Gastroesophageal sphincter (tissue), 4 donors: ENCODE measurements around the gene NELL1. TPM values are rescaled to one million over a fixed set of nuclear protein-coding genes. Genes with fewer than 3 reads are reported as not detected.

Experiments used
- ATAC-seq: fragments of 150-250 bp; one replicate; pipeline ENCODE4 v1.9.1; 2016; ENCODE audit warnings: mild to moderate bottlenecking, moderate library complexity
- H3K27ac ChIP-seq, 4 donors: fragments of 200-600 bp; sonication (generic) in 3 of 4; 1 replicate in 3 of 4; 2 replicates in 1 of 4; pipeline ENCODE4 v1.5.1; 2016 to 2019
- H3K27me3 ChIP-seq: fragments of 200-600 bp; sonication (generic); one replicate; pipeline ENCODE4 v1.5.1; 2019
- H3K36me3 ChIP-seq, 2 donors: fragments of 200-600 bp; sonication (generic); one replicate each; pipeline ENCODE4 v1.5.1; 2019; ENCODE audit warnings: control low read depth in 1 of 2
- H3K4me1 ChIP-seq, 3 donors: fragments of 200-600 bp; sonication (generic); 1 replicate in 2 of 3; 2 replicates in 1 of 3; pipeline ENCODE4 v1.5.1; 2016 to 2019; ENCODE audit warnings: control low read depth in 2 of 3
- H3K4me3 ChIP-seq, 2 donors: fragments of 200-600 bp; sonication (generic); one replicate each; pipeline ENCODE4 v1.5.1; 2019; ENCODE audit warnings: mild to moderate bottlenecking in 1 of 2, moderate library complexity in 1 of 2
- H3K9me3 ChIP-seq, 3 donors: fragments of 200-600 bp; sonication (generic); one replicate each; pipeline ENCODE4 v1.5.1; 2017 to 2019; ENCODE audit warnings: control low read depth in 2 of 3
- EP300 ChIP-seq: sonication (generic); formaldehyde crosslinking; IDR thresholded peaks from one replicate; pipeline ENCODE4 v1.6.1; 2017; ENCODE audit warnings: antibody characterized with exemption, mild to moderate bottlenecking
- POLR2A ChIP-seq, 2 donors: fragments of 450-650 bp; IDR thresholded peaks; one replicate each; pipeline ENCODE4 v1.6.1; 2017; ENCODE audit warnings: antibody characterized with exemption in 2 of 2, mild to moderate bottlenecking in 2 of 2, moderate library complexity in 1 of 2
- POLR2AphosphoS5 ChIP-seq: sonication (generic); formaldehyde crosslinking; IDR thresholded peaks from one replicate; pipeline ENCODE4 v1.6.1; 2017; ENCODE audit warnings: antibody characterized with exemption
- WGBS, 2 donors: methylation state at CpG; one replicate each; pipeline ENCODE4 v1.1.5; 2018; ENCODE audit warnings: low coverage in 1 of 2; 5-methylcytosine and 5-hydroxymethylcytosine counted together
- total RNA-seq, 4 donors: library from RNA; depleted of rRNA; stranded (reverse); fragments of >200 nt; gene quantifications; one replicate each; pipeline ENCODE4 v1.1.0, GENCODE V29; 2016
- TF ChIP-seq, protein P1 (sequence below), 4 experiments: fragments of 200-600 bp in 2 of 4; fragments of 450-650 bp in 2 of 4; sonication (generic) in 1 of 4; IDR thresholded peaks; one replicate each; pipeline ENCODE4 v1.5.1; 2017 to 2019; ENCODE audit warnings: antibody characterized with exemption in 4 of 4, mild to moderate bottlenecking in 2 of 4, moderate library complexity in 2 of 4

The NELL1 gene
- total RNA-seq, 4 donors from 2014 or later: 0.27 to 3.0 (median 1.5) TPM

DNA sequence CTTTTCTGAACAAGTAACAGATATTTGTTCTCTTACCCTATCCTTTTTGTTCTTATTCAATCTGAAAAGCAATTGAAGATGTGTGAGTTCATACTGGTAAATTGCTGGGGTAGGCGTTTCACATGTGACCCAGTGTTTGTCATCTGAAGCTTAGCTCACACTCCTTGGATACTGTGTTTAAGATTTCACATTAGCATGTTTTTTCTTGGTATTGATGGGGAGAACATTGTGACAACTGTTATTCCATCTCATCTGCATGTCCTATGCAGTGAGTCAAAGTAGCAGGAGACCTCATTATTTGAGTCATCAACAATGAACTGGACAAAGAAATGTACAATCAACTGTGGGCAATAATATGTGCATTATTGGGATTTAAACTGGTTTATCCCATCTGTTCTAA, 831.9 kb downstream of the NELL1 start:
- no peaks in the 10 kb centered on the region for H3K36me3 ChIP-seq
- WGBS, 2 donors: 58% methylated on average over 1 of the region's 1 CpG; no CpG with 5 or more reads in 1 of the 2 donors
- no peak for ATAC-seq
- TF ChIP-seq POLR2AphosphoS5 (no peak), POLR2A (IDR thresholded peaks at IDR 0.05) (no peak), EP300 (no peak)
- TF ChIP-seq, protein P1, sequence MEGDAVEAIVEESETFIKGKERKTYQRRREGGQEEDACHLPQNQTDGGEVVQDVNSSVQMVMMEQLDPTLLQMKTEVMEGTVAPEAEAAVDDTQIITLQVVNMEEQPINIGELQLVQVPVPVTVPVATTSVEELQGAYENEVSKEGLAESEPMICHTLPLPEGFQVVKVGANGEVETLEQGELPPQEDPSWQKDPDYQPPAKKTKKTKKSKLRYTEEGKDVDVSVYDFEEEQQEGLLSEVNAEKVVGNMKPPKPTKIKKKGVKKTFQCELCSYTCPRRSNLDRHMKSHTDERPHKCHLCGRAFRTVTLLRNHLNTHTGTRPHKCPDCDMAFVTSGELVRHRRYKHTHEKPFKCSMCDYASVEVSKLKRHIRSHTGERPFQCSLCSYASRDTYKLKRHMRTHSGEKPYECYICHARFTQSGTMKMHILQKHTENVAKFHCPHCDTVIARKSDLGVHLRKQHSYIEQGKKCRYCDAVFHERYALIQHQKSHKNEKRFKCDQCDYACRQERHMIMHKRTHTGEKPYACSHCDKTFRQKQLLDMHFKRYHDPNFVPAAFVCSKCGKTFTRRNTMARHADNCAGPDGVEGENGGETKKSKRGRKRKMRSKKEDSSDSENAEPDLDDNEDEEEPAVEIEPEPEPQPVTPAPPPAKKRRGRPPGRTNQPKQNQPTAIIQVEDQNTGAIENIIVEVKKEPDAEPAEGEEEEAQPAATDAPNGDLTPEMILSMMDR (IDR thresholded peaks at IDR 0.05): no peak
- H3K27me3 ChIP-seq: no peaks in the 10 kb centered on the region
- no peak overlapping the region for H3K27ac ChIP-seq
- no peak overlapping the region for H3K4me3 ChIP-seq
- no peaks in the 10 kb centered on the region for H3K9me3 ChIP-seq
- H3K4me1 ChIP-seq: no peaks in the 10 kb centered on the region

DNA sequence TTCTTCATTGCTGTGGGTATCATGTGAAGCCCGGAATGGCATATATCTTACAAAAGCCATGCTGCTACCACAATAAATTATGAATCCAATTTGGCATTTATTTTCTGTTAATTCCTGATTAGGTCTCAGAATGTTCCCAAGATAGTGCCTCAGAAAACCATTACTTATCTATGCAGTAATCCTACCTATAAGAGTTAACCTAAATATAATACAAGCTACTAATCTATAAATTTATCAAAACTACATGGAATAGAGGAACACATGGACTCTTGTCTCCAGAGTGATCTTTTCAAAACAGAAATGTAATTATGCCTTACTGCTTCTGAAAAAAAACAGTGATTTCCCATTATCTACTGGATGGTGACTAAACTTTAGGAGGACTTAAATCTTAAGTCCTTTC, 835.7 kb downstream of the NELL1 start:
- no peak for ATAC-seq
- no peaks in the 10 kb centered on the region for H3K9me3 ChIP-seq
- 100% methylated on average over 1 of the region's 1 CpG for WGBS, 2 donors
- H3K4me3 ChIP-seq: no peak overlapping the region
- H3K27me3 ChIP-seq: no peaks in the 10 kb centered on the region
- no peaks in the 10 kb centered on the region for H3K4me1 ChIP-seq
- H3K27ac ChIP-seq: no peak overlapping the region
- TF ChIP-seq POLR2A (IDR thresholded peaks at IDR 0.05): no peak
- TF ChIP-seq POLR2AphosphoS5: no peak
- TF ChIP-seq, protein P1 (IDR thresholded peaks at IDR 0.05): no peak
- no peak for TF ChIP-seq EP300
- H3K36me3 ChIP-seq: no peaks in the 10 kb centered on the region

DNA sequence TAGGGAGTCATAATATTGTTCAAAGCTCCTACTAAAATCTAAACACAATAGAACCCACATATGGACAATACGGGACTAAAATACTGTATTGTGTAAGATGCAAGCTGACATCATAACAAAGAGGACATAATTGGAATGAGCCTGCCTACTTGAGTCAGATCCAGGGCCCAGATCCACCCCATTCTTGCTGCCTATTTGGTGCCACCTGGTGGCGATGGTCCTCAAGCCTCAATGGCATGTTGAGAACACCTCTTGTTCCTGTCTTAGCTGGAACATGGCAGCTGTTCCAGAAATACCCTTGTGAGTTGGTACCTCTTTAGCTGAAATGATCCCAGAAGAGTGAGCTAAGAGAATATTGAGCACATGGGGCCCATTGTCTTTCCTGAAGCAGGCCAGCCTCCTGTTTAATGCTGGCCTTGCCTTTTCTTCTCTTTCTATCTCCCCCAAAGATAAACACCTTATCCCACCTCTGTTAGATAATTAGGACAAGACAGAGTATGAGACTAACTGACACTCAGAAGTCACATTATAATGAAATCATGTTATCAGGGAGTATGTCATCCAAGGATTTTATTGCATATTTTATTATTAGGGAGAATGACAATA, 842.6 kb downstream of the NELL1 start:
- Histone ChIP-seq H3K9me3 (no peaks in the 10 kb centered on the region), H3K36me3 (no peaks in the 10 kb centered on the region), H3K27ac (no peak overlapping the region), H3K27me3 (no peaks in the 10 kb centered on the region), H3K4me1 (no peaks in the 10 kb centered on the region), H3K4me3 (no peak overlapping the region)
- TF ChIP-seq, protein P1 (IDR thresholded peaks at IDR 0.05): peak in 1 of 4 experiments; percentile 35
- TF ChIP-seq POLR2AphosphoS5: no peak
- 19 to 33% methylated on average over 1 to 2 of the region's 2 CpGs for WGBS, 2 donors
- no peak for ATAC-seq

DNA sequence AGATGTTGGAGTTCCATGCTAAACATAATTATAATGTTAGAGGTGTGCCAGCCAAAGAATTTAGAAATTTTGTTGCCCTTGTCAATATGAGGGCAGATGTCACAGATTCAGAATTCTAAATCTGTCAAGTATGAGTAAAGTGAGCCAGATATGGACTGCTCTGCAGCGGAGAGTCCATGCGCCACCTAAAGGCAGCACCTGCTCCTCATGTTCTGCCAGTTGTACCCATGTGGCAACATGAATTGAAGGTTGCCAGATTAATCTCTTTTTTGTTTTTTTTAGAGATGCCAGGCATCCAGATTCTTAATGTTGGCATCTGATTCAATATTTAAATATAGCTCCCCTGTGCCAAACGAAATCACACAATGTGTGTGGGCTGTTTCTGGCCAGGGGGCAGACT, 844.9 kb downstream of the NELL1 start:
- TF ChIP-seq POLR2AphosphoS5 (no peak), POLR2A (IDR thresholded peaks at IDR 0.05) (no peak), EP300 (no peak)
- TF ChIP-seq, protein P1 (IDR thresholded peaks at IDR 0.05): no peak
- Histone ChIP-seq H3K27ac (no peak overlapping the region), H3K4me1 (no peaks in the 10 kb centered on the region), H3K27me3 (no peaks in the 10 kb centered on the region), H3K4me3 (no peak overlapping the region), H3K36me3 (no peaks in the 10 kb centered on the region), H3K9me3 (no peaks in the 10 kb centered on the region)
- no peak for ATAC-seq
- 56 to 74% methylated on average over 3 of the region's 3 CpGs for WGBS, 2 donors

DNA sequence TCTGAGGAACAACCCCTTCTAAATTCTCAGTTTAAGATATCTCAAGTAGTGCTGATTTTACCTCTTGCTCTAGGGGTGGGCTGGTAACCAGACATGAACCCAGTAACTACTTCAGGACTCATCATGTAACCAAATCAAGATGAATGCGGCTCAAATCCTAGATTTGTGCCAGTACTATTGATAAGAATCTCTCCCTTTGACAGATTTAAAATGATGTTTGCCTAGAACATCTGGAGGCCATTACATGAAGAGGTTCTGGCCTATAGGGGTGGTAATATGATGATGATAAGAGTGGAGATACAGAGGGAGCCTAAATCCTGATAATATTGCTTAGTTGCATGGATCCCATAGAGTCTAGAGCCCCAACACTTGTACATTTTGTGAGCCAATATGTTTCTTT, 850.9 kb downstream of the NELL1 start:
- Histone ChIP-seq H3K27ac (no peak overlapping the region), H3K4me3 (no peak overlapping the region), H3K9me3 (no peaks in the 10 kb centered on the region), H3K27me3 (no peaks in the 10 kb centered on the region), H3K4me1 (no peaks in the 10 kb centered on the region), H3K36me3 (no peaks in the 10 kb centered on the region)
- WGBS, 2 donors: 67 to 89% methylated on average over 1 of the region's 1 CpG
- TF ChIP-seq POLR2A (IDR thresholded peaks at IDR 0.05) (no peak), POLR2AphosphoS5 (no peak), EP300 (no peak)
- TF ChIP-seq, protein P1 (IDR thresholded peaks at IDR 0.05): no peak
- ATAC-seq: no peak
